Lower leg skin (tissue), 3 donors: Measurements from ENCODE around the gene ABLIM1.

Experiments
- CTCF ChIP-seq, 3 donors: fragments of 450-650 bp; IDR thresholded peaks; one replicate each; pipeline ENCODE4 v1.5.1; 2016; ENCODE audit warnings: antibody characterized with exemption in 3 of 3, mild to moderate bottlenecking in 3 of 3, moderate library complexity in 2 of 3
- POLR2A ChIP-seq, 2 donors: fragments of 450-650 bp; IDR thresholded peaks; one replicate each; pipeline ENCODE4 v1.6.1; 2016 to 2017; ENCODE audit warnings: antibody characterized with exemption in 2 of 2, mild to moderate bottlenecking in 1 of 2, moderate library complexity in 1 of 2

- TF ChIP-seq CTCF (IDR thresholded peaks at IDR 0.05): no peak
- TF ChIP-seq POLR2A (IDR thresholded peaks at IDR 0.05): no peak
Observed at GRCh38 chr10:114631090-114631665, 26.9 kb downstream of the ABLIM1 start.
